IMR-90 (cell line): Measurements from ENCODE around the gene GPR135. TPM values are rescaled to one million over a fixed set of nuclear protein-coding genes. Genes with fewer than 3 reads are reported as not detected.

Experiments used
- ATAC-seq: fragments of 200-7000 bp; cut with Tn5 transposase; 2 replicates; pipeline ENCODE4 v1.9.1; 2020; ENCODE audit warnings: low read depth, mild to moderate bottlenecking, moderate library complexity
- BruUV-seq: library from RNA; stranded (reverse); fragments of 400-500 nt; replicated peaks from 2 replicates; lab custom pipeline; 2021; lab: Mats Ljungman, UMichigan
- CTCF ChIA-PET: fragments of 300-600 bp; formaldehyde crosslinking; extraction: SDS; loops from one replicate; lab custom pipeline; 2021; ENCODE audit warnings: antibody characterized with exemption; lab: Yijun Ruan, JAX
- POLR2A ChIA-PET: fragments of 300-600 bp; sonication (Branson Sonifier 250); formaldehyde crosslinking; loops from one replicate; lab custom pipeline; 2022; ENCODE audit warnings: antibody characterized with exemption; ENCODE audit not compliant: unreplicated experiment; lab: Charles Lee
- DNase-seq: peaks from one replicate; pipeline ENCODE4 v3.0.0; 2013
- H2AFZ ChIP-seq: replicated peaks from 2 replicates; pipeline ENCODE3; 2013; ENCODE audit warnings: low read length, mild to moderate bottlenecking; ENCODE audit not compliant: poor library complexity
- H2AK5ac ChIP-seq: 2 replicates; pipeline ENCODE4 v1.6.1; 2013; ENCODE audit warnings: low read depth, low read length, inconsistent platforms
- H2AK9ac ChIP-seq: replicated peaks from 2 replicates; pipeline ENCODE3; 2013; ENCODE audit warnings: mild to moderate bottlenecking, low read depth, low read length, moderate library complexity; ENCODE audit not compliant: poor library complexity
- H2BK120ac ChIP-seq: 2 replicates; pipeline ENCODE4 v1.6.1; 2013; ENCODE audit warnings: low read depth, low read length, inconsistent platforms
- H2BK15ac ChIP-seq: 3 replicates; pipeline ENCODE4 v1.6.1; 2013; ENCODE audit warnings: low read depth, low read length, inconsistent platforms
- H2BK20ac ChIP-seq: 2 replicates; pipeline ENCODE4 v1.6.1; 2013; ENCODE audit warnings: low read depth, mild to moderate bottlenecking, inconsistent platforms, low read length, moderate library complexity
- H2BK5ac ChIP-seq: 2 replicates; pipeline ENCODE4 v1.6.1; 2013; ENCODE audit warnings: mild to moderate bottlenecking, low read depth, low read length, inconsistent platforms; ENCODE audit not compliant: poor library complexity, severe bottlenecking
- H3K14ac ChIP-seq: replicated peaks from 2 replicates; pipeline ENCODE4 v1.6.1; 2013; ENCODE audit warnings: low read depth, low read length, inconsistent platforms
- H3K18ac ChIP-seq: 2 replicates; pipeline ENCODE4 v1.6.1; 2013; ENCODE audit warnings: low read depth, low read length, control low read depth
- H3K23ac ChIP-seq: 2 replicates; pipeline ENCODE4 v1.6.1; 2013; ENCODE audit warnings: low read depth, low read length, inconsistent platforms
- H3K27ac ChIP-seq: 2 replicates; pipeline ENCODE4 v1.5.1; 2013; ENCODE audit warnings: mild to moderate bottlenecking, control low read depth, low read length; ENCODE audit not compliant: insufficient read depth
- H3K27me3 ChIP-seq: 2 replicates; pipeline ENCODE4 v1.6.1; 2013; ENCODE audit warnings: low read length; ENCODE audit not compliant: control insufficient read depth, insufficient read depth
- H3K36me3 ChIP-seq: 2 replicates; pipeline ENCODE4 v1.6.1; 2013; ENCODE audit warnings: low read length, mixed read lengths; ENCODE audit not compliant: control insufficient read depth, insufficient read depth
- H3K4ac ChIP-seq: 2 replicates; pipeline ENCODE4 v1.6.1; 2013; ENCODE audit warnings: low read depth, low read length, inconsistent platforms
- H3K4me1 ChIP-seq: 2 replicates; pipeline ENCODE4 v1.6.1; 2013; ENCODE audit warnings: low read length, mixed read lengths; ENCODE audit not compliant: control insufficient read depth, insufficient read depth
- H3K4me2 ChIP-seq: 2 replicates; pipeline ENCODE4 v1.6.1; 2013; ENCODE audit warnings: low read depth, mild to moderate bottlenecking, control low read depth, low read length, moderate library complexity
- H3K4me3 ChIP-seq: 2 replicates; pipeline ENCODE4 v1.5.1; 2013; ENCODE audit warnings: low read depth, mild to moderate bottlenecking, control low read depth, low read length, moderate library complexity; ENCODE audit not compliant: insufficient read depth
- H3K56ac ChIP-seq: 2 replicates; pipeline ENCODE4 v1.6.1; 2013; ENCODE audit warnings: low read length, inconsistent platforms; ENCODE audit not compliant: insufficient read depth; ENCODE audit errors: extremely low read depth
- H3K79me1 ChIP-seq, 2 experiments: 2 replicates each; pipeline ENCODE4 v1.6.1; 2013; ENCODE audit warnings: low read length in 2 of 2, inconsistent platforms in 1 of 2, low read depth in 1 of 2
- H3K9ac ChIP-seq: 2 replicates; pipeline ENCODE4 v1.6.1; 2013; ENCODE audit warnings: low read depth, low read length, control low read depth
- H3K9me1 ChIP-seq: 2 replicates; pipeline ENCODE4 v1.6.1; 2013; ENCODE audit warnings: low read length, inconsistent platforms; ENCODE audit not compliant: insufficient read depth
- H3K9me3 ChIP-seq: 2 replicates; pipeline ENCODE4 v1.6.1; 2013; ENCODE audit warnings: low read length; ENCODE audit not compliant: control insufficient read depth, insufficient read depth
- H4K20me1 ChIP-seq: 2 replicates; pipeline ENCODE4 v1.6.1; 2013; ENCODE audit warnings: low read length, inconsistent platforms; ENCODE audit not compliant: insufficient read depth
- H4K5ac ChIP-seq: 2 replicates; pipeline ENCODE4 v1.6.1; 2013; ENCODE audit warnings: mild to moderate bottlenecking, low read depth, low read length, control low read depth
- H4K8ac ChIP-seq, 2 experiments: 2 replicates each; pipeline ENCODE4 v1.6.1; 2013; ENCODE audit warnings: low read depth in 2 of 2, low read length in 2 of 2, control low read depth in 1 of 2, inconsistent platforms in 1 of 2
- H4K91ac ChIP-seq: 2 replicates; pipeline ENCODE4 v1.6.1; 2013; ENCODE audit warnings: low read depth, low read length, inconsistent platforms; ENCODE audit not compliant: insufficient read depth
- BHLHE40 ChIP-seq: fragments of 150-350 bp; IDR thresholded peaks from 2 replicates; pipeline ENCODE4 v1.6.1; 2016; ENCODE audit warnings: mild to moderate bottlenecking, low read depth, low read length
- CEBPB ChIP-seq: IDR thresholded peaks from 2 replicates; pipeline ENCODE4 v1.6.1; 2012; ENCODE audit warnings: low read depth, low read length, improper control_type of control experiment
- CHD1 ChIP-seq: IDR thresholded peaks from 2 replicates; pipeline ENCODE4 v1.6.1; 2012; ENCODE audit warnings: low read depth, low read length, improper control_type of control experiment
- CTCF ChIP-seq: conservative IDR thresholded peaks from 2 replicates; pipeline ENCODE4 v1.5.1; 2012; ENCODE audit warnings: mild to moderate bottlenecking, low read depth, low read length, improper control_type of control experiment
- FOS ChIP-seq: fragments of 150-350 bp; IDR thresholded peaks from 2 replicates; pipeline ENCODE4 v1.6.1; 2016; ENCODE audit warnings: low read depth, low read length
- MAFK ChIP-seq: IDR thresholded peaks from 2 replicates; pipeline ENCODE4 v1.6.1; 2012; ENCODE audit warnings: low read depth, low read length, improper control_type of control experiment
- MAZ ChIP-seq: IDR thresholded peaks from 2 replicates; pipeline ENCODE4 v1.6.1; 2012; ENCODE audit warnings: low read depth, mild to moderate bottlenecking, low read length, improper control_type of control experiment, moderate library complexity, borderline replicate concordance
- MXI1 ChIP-seq: IDR thresholded peaks from 2 replicates; pipeline ENCODE4 v1.6.1; 2012; ENCODE audit warnings: low read depth, mild to moderate bottlenecking, low read length, moderate library complexity, borderline replicate concordance
- NFE2L2 ChIP-seq: fragments of 150-350 bp; IDR thresholded peaks from 2 replicates; pipeline ENCODE4 v1.6.1; 2016; ENCODE audit warnings: low read depth, mild to moderate bottlenecking, low read length
- POLR2A ChIP-seq: IDR thresholded peaks from 2 replicates; pipeline ENCODE4 v1.6.1; 2012; ENCODE audit warnings: mild to moderate bottlenecking, low read depth, low read length
- RAD21 ChIP-seq: IDR thresholded peaks from 2 replicates; pipeline ENCODE4 v1.6.1; 2012; ENCODE audit warnings: low read length, improper control_type of control experiment
- RCOR1 ChIP-seq: IDR thresholded peaks from 2 replicates; pipeline ENCODE4 v1.6.1; 2012; ENCODE audit warnings: mild to moderate bottlenecking, low read length, improper control_type of control experiment; ENCODE audit not compliant: insufficient replicate concordance
- USF2 ChIP-seq: fragments of 150-350 bp; IDR thresholded peaks from 2 replicates; pipeline ENCODE4 v1.6.1; 2017; ENCODE audit warnings: mild to moderate bottlenecking, antibody characterized with exemption, low read length, low read depth
- WGBS, 2 experiments: methylation state at CpG; one replicate each; pipeline versions ENCODE4 v1.1.5 to v1.1.7; 2013; ENCODE audit warnings: missing lambda C conversion rate in 2 of 2; ENCODE audit not compliant: insufficient read length in 1 of 2; ENCODE audit errors: extremely low coverage in 2 of 2; 5-methylcytosine and 5-hydroxymethylcytosine counted together
- dilution Hi-C: fragments of 300-500 bp; cut with HindIII; formaldehyde crosslinking; loops from one replicate; pipeline ENCODE4 v1.14.3; 2018; ENCODE audit warnings: low sequenced_read_pairs; ENCODE audit not compliant: unreplicated experiment
- in situ Hi-C: fragments of 300-500 bp; cut with MboI; formaldehyde crosslinking; loops from 3 replicates; pipeline ENCODE4 v1.14.3; 2019; ENCODE audit warnings: low sequenced_read_pairs, inconsistent platforms, mixed read lengths
- intact Hi-C: fragments of 100-400 bp; cut with micrococcal nuclease; formaldehyde crosslinking; loops from 2 replicates; pipeline ENCODE4 v1.10.0; 2022
- polyA plus RNA-seq, 3 experiments: library from polyadenylated mRNA; depleted of rRNA; stranded (reverse); fragments of >200 nt; gene quantifications; 2 replicates each; pipeline ENCODE4 v1.2.3, GENCODE V29; 2012; ENCODE audit warnings: low replicate concordance in 1 of 3
- total RNA-seq: library from RNA; depleted of rRNA; stranded (reverse); fragments of >200 nt; gene quantifications from 2 replicates; pipeline ENCODE4 v1.2.3, GENCODE V29; 2012

The GPR135 gene
- total and polyA plus RNA-seq, 2 of the 4 experiments (the other 2 are of a cell fraction) = 1.3 to 2.4 TPM

- Histone ChIP-seq H3K18ac (peak overlapping the region; percentile 10; the same call in 1 of the 2 replicates), H3K9ac (no peak overlapping the region), H2BK120ac (no peak overlapping the region), H3K56ac (no peak overlapping the region), H3K4me2 (no peak overlapping the region), H2BK5ac (peak overlapping the region; percentile 56), H2AK5ac (no peak overlapping the region), H3K14ac (no peak overlapping the region), H3K9me3 (no peaks in the 10 kb centered on the region; the same call in 1 of the 2 replicates), H3K4me3 (no peak overlapping the region), H2AFZ (no peak overlapping the region), H3K4ac (no peak overlapping the region), H3K9me1 (peaks cover 4% of the 10 kb centered on the region; the same call in 1 of the 2 replicates), H2BK20ac (no peak overlapping the region), H3K27ac (no peak overlapping the region), H3K36me3 (peaks cover 21% of the 10 kb centered on the region), H2BK15ac (no peak overlapping the region), H3K79me1 (peaks cover 12 to 13% of the 10 kb centered on the region in 2 experiments; a peak in 3 of 4 replicates), H4K20me1 (peaks cover 3% of the 10 kb centered on the region; the same call in 1 of the 2 replicates), H3K23ac (no peak overlapping the region), H4K5ac (no peak overlapping the region), H4K8ac (no peak overlapping the region), H4K91ac (no peak overlapping the region), H3K27me3 (no peaks in the 10 kb centered on the region), H3K4me1 (peaks cover 10% of the 10 kb centered on the region), H2AK9ac (no peak overlapping the region)
- ChIA-PET POLR2A (no interaction called here), CTCF (no interaction called here)
- BruUV-seq = no TSS peak
- in situ Hi-C loops (loop anchor here (25.0 kb wide), 2 partner anchors 818 to 968 kb away; partner anchors contain the start of gene DACT1), intact Hi-C loops (no loop called here), dilution Hi-C loops (no loop called here)
- TF ChIP-seq MAFK (no peak), FOS (no peak), BHLHE40 (no peak), RAD21 (no peak), CTCF (no peak), NFE2L2 (no peak), MAZ (no peak), POLR2A (no peak), CEBPB (no peak), MXI1 (no peak), USF2 (no peak), RCOR1 (no peak), CHD1 (no peak)
- no CpG with 5 or more reads among the region's 1 CpG for WGBS, 2 experiments
- peak; percentile 47 for ATAC-seq
- peak; percentile 72 for DNase-seq
Observed at GRCh38 chr14:59455411-59455810, 9.8 kb downstream of the GPR135 start.
